Progenitor cell of endocrine pancreas (in vitro differentiated cells): ENCODE data around the gene PTTG2. TPM values are rescaled to one million over a fixed set of nuclear protein-coding genes. Genes with fewer than 3 reads are reported as not detected.

Experiments
- DNase-seq: peaks from one replicate; pipeline ENCODE4 v3.0.0; 2021; ENCODE audit warnings: low spot score; ENCODE audit not compliant: unreplicated experiment
- H3K27ac Mint-ChIP-seq: 2 replicates; pipeline ENCODE4 v1.8.0; 2021; ENCODE audit warnings: mild to moderate bottlenecking, moderate library complexity, mixed read lengths
- H3K27me3 Mint-ChIP-seq: 2 replicates; pipeline ENCODE4 v1.8.0; 2021; ENCODE audit warnings: mixed read lengths
- H3K36me3 Mint-ChIP-seq: 2 replicates; pipeline ENCODE4 v1.8.0; 2022; ENCODE audit warnings: mixed read lengths; ENCODE audit not compliant: insufficient read depth
- H3K4me1 Mint-ChIP-seq: 2 replicates; pipeline ENCODE4 v1.8.0; 2021; ENCODE audit warnings: low read depth, mixed read lengths
- H3K4me3 Mint-ChIP-seq: 2 replicates; pipeline ENCODE4 v1.8.0; 2021; ENCODE audit warnings: low read depth, mild to moderate bottlenecking, moderate library complexity, mixed read lengths
- H3K9me3 Mint-ChIP-seq: 2 replicates; pipeline ENCODE4 v1.8.0; 2021; ENCODE audit warnings: low read depth, mixed read lengths
- total RNA-seq: library from RNA; stranded (reverse); gene quantifications from 2 replicates; pipeline ENCODE4 v1.2.1, GENCODE V29; 2021
- TF ChIP-seq, protein P1 (sequence below): fragments of 200-600 bp; sonication (generic); IDR thresholded peaks from one replicate; pipeline ENCODE4 v1.5.0; 2021; ENCODE audit warnings: antibody characterized with exemption, mild to moderate bottlenecking; ENCODE audit not compliant: unreplicated experiment

PTTG2 gene
- total RNA-seq, 1 donor from 2014 or later: not detected

DNA sequence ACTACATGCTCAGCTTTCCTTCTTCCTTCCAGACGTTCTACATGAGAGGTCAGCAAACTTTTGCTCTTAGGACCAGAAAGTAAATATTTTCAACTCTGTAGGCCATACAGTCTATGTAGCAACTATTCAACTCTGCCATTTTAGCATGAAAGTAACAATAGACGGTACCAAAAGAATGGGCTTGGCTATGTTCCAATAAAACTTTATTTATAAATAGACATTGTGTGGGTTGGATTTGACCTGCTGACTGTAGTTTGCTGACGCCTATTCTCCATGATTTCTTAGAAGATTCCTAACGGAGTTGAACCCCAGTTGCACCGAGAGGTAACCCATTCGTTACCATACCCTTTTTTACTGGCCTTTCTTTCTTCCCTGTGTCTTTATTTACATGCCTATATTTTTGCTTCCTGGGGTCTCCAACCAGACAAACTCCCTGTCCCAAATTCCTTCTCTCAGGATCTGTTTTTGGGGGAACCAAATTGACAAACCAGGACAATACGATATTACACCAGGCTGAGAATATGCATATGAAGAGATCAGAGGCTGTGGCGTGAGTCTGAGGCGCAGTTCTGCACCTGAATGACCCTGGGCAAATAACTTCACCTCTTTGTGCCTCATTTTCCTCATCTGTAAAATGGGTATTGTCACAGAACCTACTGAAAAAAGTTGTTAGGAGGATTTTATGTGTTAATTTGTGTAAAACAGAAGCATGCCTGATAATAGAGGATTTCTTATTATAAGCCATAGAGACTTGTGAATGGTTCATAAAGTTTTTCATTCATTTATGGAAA, 10.4 kb upstream of the PTTG2 start:
- H3K27ac Mint-ChIP-seq: no peak overlapping the region
- H3K9me3 Mint-ChIP-seq: no peaks in the 10 kb centered on the region
- TF ChIP-seq, protein P1, sequence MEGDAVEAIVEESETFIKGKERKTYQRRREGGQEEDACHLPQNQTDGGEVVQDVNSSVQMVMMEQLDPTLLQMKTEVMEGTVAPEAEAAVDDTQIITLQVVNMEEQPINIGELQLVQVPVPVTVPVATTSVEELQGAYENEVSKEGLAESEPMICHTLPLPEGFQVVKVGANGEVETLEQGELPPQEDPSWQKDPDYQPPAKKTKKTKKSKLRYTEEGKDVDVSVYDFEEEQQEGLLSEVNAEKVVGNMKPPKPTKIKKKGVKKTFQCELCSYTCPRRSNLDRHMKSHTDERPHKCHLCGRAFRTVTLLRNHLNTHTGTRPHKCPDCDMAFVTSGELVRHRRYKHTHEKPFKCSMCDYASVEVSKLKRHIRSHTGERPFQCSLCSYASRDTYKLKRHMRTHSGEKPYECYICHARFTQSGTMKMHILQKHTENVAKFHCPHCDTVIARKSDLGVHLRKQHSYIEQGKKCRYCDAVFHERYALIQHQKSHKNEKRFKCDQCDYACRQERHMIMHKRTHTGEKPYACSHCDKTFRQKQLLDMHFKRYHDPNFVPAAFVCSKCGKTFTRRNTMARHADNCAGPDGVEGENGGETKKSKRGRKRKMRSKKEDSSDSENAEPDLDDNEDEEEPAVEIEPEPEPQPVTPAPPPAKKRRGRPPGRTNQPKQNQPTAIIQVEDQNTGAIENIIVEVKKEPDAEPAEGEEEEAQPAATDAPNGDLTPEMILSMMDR: no peak
- H3K4me3 Mint-ChIP-seq: no peak overlapping the region
- no peak for DNase-seq
- H3K27me3 Mint-ChIP-seq: no peaks in the 10 kb centered on the region
- H3K36me3 Mint-ChIP-seq: no peaks in the 10 kb centered on the region
- H3K4me1 Mint-ChIP-seq: peaks cover 6% of the 10 kb centered on the region

DNA sequence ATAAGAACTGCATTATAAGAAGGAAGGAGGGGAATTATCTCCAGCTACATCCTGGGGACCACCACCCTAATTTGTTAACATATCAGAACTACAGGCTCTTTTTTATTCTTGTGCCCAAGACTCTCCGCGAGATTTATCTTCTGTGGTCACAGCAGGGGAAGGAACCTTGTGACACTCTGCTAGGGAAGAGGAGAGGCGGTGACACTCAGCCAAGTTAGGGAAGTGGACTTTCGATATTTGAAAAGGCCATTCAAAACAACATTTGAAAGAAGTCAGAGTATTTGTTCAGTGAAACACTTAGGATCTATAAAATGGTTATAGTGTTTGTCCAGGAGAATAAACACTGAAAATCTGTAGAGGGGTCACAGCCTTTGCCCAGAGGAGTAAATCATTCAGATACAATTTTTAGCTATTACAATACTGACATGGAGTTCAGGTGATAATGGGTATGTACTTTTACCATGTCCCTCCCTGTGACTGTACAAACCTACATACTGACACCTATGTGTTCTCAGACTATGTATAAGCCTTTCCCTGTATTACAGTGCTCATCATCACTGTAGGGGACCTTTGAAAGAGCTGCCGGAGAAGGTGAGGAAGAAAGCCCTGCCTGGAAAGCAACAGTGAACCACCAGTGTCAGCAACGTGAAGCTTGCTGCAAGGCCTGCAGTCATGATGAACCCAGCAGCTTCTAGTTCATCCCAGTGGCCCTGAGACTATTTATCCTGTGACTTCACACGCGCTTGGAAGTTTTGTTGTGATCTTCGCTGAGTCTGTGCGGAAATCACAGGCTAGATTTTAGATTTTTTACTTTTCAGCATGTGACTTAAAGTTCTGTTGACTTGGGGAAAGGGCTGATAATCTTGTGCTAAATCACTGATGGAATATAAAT, 8.5 kb upstream of the PTTG2 start:
- no peak for DNase-seq
- Mint-ChIP-seq H3K9me3 (no peaks in the 10 kb centered on the region), H3K4me1 (peaks cover 6% of the 10 kb centered on the region), H3K4me3 (no peak overlapping the region), H3K27me3 (no peaks in the 10 kb centered on the region), H3K36me3 (no peaks in the 10 kb centered on the region), H3K27ac (peak overlapping the region; percentile 59)
- TF ChIP-seq, protein P1: no peak

DNA sequence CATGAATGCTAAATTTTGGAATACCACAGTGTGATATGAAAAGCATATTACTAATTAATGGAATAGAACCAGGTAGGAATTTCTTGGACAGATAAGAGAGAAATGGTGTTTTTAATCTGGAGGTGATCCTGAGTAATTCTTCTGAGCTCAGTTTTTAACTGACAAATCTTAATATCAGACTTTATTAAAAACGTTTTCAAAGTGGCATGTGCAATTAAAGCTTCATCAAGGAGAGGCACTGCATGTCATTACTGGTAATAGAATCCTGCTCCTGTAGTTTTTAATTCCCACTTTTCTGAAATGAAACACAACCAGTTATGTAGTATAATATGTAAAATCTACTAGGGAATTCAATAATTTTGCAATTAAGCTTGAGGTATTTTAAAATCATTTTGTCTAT, 7.0 kb upstream of the PTTG2 start:
- no peak overlapping the region for H3K27ac Mint-ChIP-seq
- H3K4me1 Mint-ChIP-seq: peaks cover 6% of the 10 kb centered on the region
- no peaks in the 10 kb centered on the region for H3K36me3 Mint-ChIP-seq
- H3K4me3 Mint-ChIP-seq: no peak overlapping the region
- no peaks in the 10 kb centered on the region for H3K9me3 Mint-ChIP-seq
- TF ChIP-seq, protein P1: no peak
- no peak for DNase-seq
- H3K27me3 Mint-ChIP-seq: no peaks in the 10 kb centered on the region

DNA sequence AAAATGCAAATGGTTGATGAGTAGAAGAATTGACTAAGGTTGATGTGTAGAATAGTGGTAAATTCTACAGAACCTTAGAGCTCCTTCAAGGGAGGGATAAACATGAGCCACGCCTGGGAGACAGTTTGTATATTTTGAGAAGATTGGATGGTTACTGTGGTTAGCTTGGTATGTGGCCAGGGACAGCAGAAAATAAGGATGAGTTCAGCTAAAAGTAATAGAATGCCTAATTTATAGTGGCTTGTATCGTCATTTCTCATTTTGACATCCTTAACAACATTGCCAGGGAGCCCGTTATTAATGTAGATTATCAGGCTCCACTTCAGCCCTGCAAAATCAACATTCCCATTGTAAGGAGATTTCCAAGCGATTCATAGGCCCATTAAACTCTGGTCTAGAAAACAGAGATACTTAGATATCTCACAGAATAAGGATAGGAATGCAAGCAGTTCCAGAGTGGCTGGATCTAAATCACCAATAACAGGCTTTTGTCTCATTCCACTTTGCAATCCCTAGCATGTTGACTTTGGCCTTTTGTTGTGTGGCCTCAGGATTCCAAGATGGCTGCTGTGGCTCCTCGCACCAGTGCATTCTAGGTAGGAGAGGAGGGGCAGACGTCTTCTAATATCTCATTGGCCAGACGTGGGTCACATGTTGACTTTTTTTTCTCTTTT, 6.4 kb upstream of the PTTG2 start:
- Mint-ChIP-seq H3K27ac (no peak overlapping the region), H3K4me3 (no peak overlapping the region), H3K4me1 (peaks cover 8% of the 10 kb centered on the region), H3K27me3 (no peaks in the 10 kb centered on the region), H3K36me3 (no peaks in the 10 kb centered on the region), H3K9me3 (no peaks in the 10 kb centered on the region)
- no peak for DNase-seq
- TF ChIP-seq, protein P1: no peak

DNA sequence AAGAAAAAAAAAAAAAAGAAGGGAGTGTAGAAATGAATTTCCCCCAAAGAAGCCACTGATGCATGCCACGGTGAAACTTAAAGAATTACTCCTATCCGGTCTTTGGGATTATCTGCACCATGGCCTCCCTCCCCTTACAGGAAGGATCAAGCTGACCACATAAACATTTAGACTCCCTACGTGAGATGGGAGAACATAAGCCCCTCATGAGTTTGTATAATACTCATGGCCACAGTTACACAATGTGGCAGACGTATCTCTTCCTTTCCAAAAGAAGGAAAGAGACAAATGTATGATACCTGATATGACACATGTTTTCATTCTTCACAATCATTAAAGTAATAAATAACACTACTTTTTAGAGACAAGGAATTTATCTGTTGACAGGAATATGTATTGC, 3.3 kb upstream of the PTTG2 start:
- Mint-ChIP-seq H3K4me1 (peaks cover 4% of the 10 kb centered on the region), H3K4me3 (no peak overlapping the region), H3K9me3 (no peaks in the 10 kb centered on the region), H3K27me3 (no peaks in the 10 kb centered on the region), H3K36me3 (no peaks in the 10 kb centered on the region), H3K27ac (no peak overlapping the region)
- TF ChIP-seq, protein P1: no peak
- DNase-seq: no peak
